HG03469 (cell line): Measurements from ENCODE around the gene PFKFB1.
"Not testable (repeated sequence)": the region's sequence is repeated elsewhere in the genome, so short reads cannot be mapped to it uniquely, and the experiment has no call there.

ENCODE experiments used
- ATAC-seq: cut with Tn5 transposase; IDR thresholded peaks from one replicate; pipeline ENCODE4 v1.9.1; 2021; ENCODE audit warnings: mild to moderate bottlenecking, moderate library complexity, moderate number of reproducible peaks; ENCODE audit not compliant: unreplicated experiment

Gene PFKFB1

GRCh38 chrX:54994668-54995351 lies 822 bp upstream of the PFKFB1 start:
- ATAC-seq: no peak

DNA sequence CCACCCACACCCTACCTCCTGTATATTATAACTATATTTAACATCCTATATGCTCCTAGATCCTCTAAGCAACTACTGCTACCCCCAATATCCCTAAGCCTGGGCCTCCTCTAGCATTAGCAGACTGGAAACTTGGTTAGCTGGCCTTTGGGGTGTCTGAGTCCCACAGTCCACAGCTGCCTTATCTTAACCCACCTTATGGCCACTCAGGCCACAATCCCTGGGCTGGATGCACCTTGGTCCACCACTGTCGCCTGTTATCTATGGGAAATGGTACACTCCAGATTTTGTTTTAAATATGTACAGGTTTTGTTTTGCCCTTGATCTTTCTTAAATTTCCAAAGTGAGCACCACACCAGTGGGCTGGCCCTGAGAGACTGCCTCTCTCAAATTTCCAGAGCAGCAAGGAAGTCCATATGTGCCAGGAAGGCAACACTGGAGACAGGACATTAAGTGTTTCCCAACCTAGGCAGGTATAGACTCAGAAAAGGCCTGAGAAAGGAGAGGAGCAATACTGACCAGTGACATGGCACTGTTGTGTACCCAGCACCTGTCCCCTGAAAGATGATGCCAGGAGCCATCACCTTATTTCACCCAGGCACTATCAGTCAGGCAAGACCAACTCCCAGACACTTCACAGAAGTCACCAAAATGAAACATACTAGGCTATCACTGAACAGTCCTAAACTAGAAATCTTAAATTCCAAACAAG lies 921 bp downstream of the PFKFB1 start:
- no peak for ATAC-seq

- ATAC-seq: no peak
Measured at GRCh38 chrX:54991706-54992105, 2.3 kb downstream of the PFKFB1 start.

GRCh38 chrX:54983306-54983705 lies 10.7 kb downstream of the PFKFB1 start:
- ATAC-seq: not testable (repeated sequence)

GRCh38 chrX:54980334-54980733 lies 13.7 kb downstream of the PFKFB1 start:
- ATAC-seq: no peak

DNA sequence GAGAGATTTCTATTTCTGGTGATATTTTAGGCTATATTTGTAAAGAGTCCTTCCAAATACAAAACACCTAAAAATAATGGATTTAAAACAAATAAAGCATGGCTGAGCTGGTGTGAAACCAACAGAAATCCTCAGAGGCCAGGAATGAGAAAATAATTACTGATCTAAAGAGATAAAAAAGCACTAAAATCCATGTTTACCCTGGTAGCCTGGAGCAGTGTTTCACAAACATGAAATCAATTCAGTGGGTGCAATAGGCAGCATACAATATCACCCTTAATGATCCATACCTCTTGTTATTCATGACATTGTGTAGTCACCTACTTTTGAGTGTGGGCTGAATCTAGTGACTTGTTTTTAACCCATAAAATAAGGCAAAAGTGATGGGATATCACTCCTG lies 14.6 kb downstream of the PFKFB1 start:
- ATAC-seq: no peak

GRCh38 chrX:54978448-54978847 lies 15.5 kb downstream of the PFKFB1 start:
- ATAC-seq: no peak

DNA sequence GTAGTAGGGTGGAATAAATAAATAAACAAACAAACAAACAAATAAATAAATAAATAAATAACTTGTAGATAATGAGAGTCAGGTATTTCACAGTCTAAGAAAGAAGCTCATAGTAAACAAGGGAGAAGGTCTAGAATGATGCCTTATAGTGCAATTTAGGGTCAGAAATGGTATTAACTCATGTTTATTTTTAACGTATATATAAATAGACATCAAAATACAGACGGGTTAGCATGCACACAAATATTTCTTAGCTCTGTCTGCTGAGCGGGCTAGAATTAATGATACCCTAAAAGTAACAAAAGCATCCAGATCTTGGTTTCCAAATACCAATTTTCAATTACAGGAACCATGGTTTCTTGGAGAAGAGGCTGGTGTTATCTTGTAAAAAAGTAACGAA lies 16.6 kb downstream of the PFKFB1 start:
- ATAC-seq: no peak

- no peak for ATAC-seq
Measured at GRCh38 chrX:54964766-54965497, 29.1 kb downstream of the PFKFB1 start.

DNA sequence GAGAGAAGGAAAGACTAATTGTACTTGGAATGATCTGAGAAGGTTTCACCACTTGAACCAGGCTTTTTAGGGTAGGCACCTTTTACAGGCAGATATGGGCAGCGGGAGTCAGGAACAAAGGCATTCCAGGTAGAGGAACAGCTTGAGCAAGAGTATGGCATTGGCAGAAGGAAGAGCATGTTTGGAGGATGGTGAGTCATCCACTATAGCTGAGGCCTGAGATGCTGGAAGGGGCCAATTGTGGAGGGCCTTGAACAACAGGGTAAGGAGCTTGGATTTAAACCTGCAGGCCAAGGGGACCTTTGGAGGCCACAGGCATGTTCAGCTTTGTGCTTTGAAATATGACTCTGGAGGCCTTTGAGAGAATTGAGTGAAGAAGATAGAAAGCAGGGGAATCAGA lies 32.2 kb downstream of the PFKFB1 start:
- no peak for ATAC-seq

DNA sequence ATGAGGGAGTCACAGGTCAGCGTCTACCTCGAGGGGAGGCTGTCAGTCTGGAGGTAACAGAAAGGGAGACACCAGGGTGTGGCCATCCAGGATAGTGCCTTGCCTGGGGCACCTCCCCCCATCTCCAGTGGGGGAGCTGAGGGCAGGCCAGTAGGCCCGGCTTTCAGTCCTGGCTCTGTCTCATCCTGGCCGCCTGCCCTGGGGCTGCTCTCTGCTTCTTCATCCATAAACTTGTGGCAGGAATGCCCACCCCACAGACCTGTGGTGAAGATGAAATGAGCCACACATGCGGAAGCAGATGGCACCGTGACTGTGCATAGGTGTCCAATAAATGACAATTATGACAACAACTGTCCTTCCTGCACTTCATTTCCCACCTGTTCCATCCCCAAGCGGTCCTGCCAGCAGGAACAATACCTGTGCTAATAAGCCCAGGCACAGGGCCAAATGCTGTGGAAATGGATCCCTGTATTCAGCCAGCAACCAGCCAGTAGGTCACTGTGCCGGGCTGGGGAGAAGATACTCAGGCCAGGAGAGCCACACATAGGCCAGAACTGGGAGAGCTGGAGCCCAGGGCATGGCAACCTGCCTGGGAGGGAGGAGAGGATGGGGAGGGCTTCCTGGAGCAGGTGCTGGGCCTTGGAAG lies 43.1 kb downstream of the PFKFB1 start:
- ATAC-seq: no peak

DNA sequence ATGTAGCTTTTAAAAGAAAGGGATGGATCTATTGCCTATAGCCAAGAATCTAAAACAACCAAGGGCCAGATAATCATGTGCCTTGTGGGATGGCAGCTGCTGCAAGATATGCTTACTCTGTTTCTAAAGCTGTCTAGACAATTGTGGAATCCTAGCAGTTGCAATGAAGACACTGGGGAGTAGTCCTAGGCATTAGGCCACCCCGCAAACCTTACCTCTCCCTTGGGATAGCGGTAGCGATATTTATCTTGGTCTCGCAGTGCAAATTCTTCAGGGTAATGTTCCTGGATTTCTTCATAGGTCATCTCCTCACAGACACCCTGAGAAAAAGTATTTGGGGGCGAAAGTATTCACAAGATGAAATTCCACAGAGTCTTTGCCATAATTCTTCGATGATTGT lies 48.8 kb downstream of the PFKFB1 start:
- ATAC-seq: no peak

DNA sequence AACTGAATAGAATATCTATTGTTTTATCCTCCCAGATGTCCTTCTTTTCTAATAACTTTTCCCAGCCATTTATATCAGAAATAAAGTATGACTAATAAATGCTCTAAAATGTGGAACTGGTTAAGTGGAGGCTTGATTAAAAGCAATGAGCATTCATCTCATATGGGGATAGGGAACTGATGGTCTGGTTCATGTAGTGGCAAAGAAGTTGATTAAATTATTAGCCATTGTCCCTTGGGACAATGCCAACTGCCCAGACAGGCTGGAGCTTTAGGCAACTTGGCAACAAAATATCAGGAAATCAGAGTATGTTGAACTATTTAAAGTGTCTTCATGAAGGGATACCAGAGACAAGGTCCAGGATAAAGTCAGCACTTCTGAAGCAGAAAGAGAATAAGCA lies 49.2 kb downstream of the PFKFB1 start:
- ATAC-seq: no peak

- no peak for ATAC-seq
Measured at GRCh38 chrX:54937416-54937815, 56.6 kb downstream of the PFKFB1 start.

DNA sequence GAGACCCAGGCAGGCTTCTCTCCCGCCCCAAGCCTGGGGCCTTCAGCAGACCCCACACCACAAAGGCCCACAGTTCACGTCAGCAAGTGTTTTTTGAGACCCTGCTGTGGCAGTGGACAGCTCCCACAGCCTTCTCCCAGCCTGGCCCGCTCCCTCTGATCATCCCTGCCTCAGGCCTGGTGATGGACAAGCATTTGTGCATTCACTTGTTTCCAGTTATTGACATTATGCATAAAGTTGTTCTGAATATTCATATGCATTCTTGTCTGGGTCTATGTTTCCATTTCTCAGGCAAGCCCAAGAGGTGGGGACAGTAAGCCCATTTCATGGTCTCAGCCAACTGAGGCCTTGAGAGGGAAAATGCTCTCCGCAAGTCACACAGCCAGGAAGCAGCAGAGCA lies 58.7 kb downstream of the PFKFB1 start:
- ATAC-seq: no peak

- ATAC-seq: no peak
Measured at GRCh38 chrX:54934890-54935289, 59.1 kb downstream of the PFKFB1 start.

DNA sequence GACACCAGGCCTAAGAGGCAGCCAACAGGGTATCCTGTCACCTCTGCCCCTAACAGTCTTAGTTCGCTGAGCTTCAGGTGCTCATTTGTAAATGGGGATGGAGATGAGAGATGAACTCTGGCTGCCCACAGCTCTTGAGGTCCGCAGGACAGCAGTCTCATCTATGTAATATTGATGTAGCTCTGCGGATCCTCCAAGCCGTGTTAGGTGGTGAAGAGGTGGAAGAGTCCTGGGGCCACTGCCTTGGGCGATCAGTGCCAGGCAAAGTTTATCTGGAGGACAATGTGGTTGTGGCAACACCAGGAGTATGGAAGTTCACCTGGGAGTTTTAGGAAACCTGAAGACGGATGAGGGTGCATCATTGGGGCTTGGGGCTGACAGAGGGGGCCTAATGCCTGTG lies 59.9 kb downstream of the PFKFB1 start:
- no peak for ATAC-seq

GRCh38 chrX:54933150-54933826 lies 60.7 kb downstream of the PFKFB1 start:
- ATAC-seq: no peak

DNA sequence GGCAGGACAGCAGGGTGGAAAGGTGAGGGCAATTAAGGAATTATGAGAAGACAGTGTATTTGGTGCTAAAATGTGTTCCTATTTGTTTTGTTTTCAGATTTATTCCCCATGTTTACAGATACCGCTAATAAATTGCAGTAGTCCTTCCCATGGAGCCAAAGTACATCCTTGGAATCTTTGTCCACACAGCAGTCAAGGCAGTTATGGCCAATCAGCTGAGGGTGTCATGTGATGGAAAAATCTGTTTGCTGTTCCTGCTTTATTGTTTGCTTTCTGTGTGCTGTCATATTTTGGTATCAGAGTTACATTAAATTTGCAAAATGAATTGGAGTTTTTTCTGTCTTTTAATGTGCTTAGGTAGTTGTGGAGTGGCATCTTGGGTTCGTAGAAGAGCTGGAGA lies 62.9 kb downstream of the PFKFB1 start:
- no peak for ATAC-seq

DNA sequence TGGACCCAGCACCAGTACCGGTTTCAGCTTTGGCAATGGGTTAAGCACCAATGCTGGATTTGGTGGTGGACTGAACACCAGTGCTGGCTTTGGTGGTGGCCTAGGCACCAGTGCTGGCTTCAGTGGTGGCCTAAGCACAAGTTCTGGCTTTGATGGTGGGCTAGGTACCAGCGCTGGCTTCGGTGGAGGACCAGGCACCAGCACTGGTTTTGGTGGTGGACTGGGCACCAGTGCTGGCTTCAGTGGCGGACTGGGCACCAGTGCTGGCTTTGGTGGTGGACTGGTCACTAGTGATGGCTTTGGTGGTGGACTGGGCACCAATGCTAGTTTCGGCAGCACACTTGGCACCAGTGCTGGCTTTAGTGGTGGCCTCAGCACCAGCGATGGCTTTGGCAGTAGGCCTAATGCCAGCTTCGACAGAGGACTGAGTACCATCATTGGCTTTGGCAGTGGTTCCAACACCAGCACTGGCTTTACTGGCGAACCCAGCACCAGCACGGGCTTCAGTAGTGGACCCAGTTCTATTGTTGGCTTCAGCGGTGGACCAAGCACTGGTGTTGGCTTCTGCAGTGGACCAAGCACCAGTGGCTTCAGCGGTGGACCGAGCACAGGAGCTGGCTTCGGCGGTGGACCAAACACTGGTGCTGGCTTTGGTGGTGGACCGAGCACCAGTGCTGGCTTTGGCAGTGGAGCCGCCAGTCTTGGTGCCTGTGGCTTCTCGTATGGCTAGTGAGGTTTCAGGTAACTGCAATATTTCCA lies 63.5 kb downstream of the PFKFB1 start:
- ATAC-seq: no peak
